SU-DHL-6 (cell line): ENCODE results near the gene IRX4.

Experiments
- H2AFZ ChIP-seq: fragments of 200-600 bp; sonication (generic); 2 replicates; pipeline ENCODE4 v1.6.1; 2014; ENCODE audit warnings: low read depth, mild to moderate bottlenecking, moderate library complexity, mixed read lengths, antibody characterized with exemption, low read length; ENCODE audit not compliant: severe bottlenecking
- H3F3A ChIP-seq: fragments of 200-600 bp; shearing (Covaris generic); 2 replicates; pipeline ENCODE4 v1.6.0; 2016; ENCODE audit warnings: antibody characterized with exemption, mild to moderate bottlenecking; ENCODE audit not compliant: insufficient read depth
- H3K27ac ChIP-seq: fragments of 200-600 bp; sonication (generic); 2 replicates; pipeline ENCODE4 v1.5.1; 2016; ENCODE audit warnings: low read depth, mild to moderate bottlenecking, low read length, moderate library complexity, mixed read lengths
- H3K27me3 ChIP-seq: fragments of 200-600 bp; sonication (generic), shearing (Covaris generic); 2 replicates; pipeline ENCODE4 v1.6.0; 2014; ENCODE audit warnings: mild to moderate bottlenecking, low read length
- H3K36me3 ChIP-seq: fragments of 200-600 bp; sonication (generic); 2 replicates; pipeline ENCODE4 v1.6.1; 2014; ENCODE audit warnings: mild to moderate bottlenecking, low read length, mixed read lengths
- H3K4me2 ChIP-seq: fragments of 300-600, 200-600 bp; shearing (Covaris generic), sonication (generic); 2 replicates; pipeline ENCODE4 v1.6.0; 2014; ENCODE audit warnings: low read length, low read depth, mild to moderate bottlenecking; ENCODE audit not compliant: poor library complexity, severe bottlenecking
- H3K4me3 ChIP-seq: fragments of 200-600 bp; sonication (generic); 2 replicates; pipeline ENCODE4 v1.5.1; 2014; ENCODE audit warnings: antibody characterized with exemption, low read length, mild to moderate bottlenecking, mixed read lengths; ENCODE audit not compliant: insufficient read depth, poor library complexity, severe bottlenecking
- H3K79me2 ChIP-seq: fragments of 200-600 bp; sonication (generic); 2 replicates; pipeline ENCODE4 v1.6.1; 2014; ENCODE audit warnings: mild to moderate bottlenecking, low read length, moderate library complexity; ENCODE audit not compliant: insufficient read depth
- H3K9ac ChIP-seq: fragments of 200-600 bp; sonication (generic); 2 replicates; pipeline ENCODE4 v1.7.0; 2014; ENCODE audit warnings: mild to moderate bottlenecking, low read length
- H3K9me2 ChIP-seq: fragments of 200-600 bp; sonication (generic); replicated peaks from 2 replicates; pipeline ENCODE4 v1.6.1; 2014; ENCODE audit warnings: low read length; ENCODE audit not compliant: insufficient read depth
- H3K9me3 ChIP-seq: fragments of 200-600 bp; sonication (generic); 2 replicates; pipeline ENCODE4 v1.6.1; 2014; ENCODE audit warnings: low read length, mixed read lengths; ENCODE audit not compliant: insufficient read depth
- H4K20me1 ChIP-seq: fragments of 200-600 bp; sonication (generic); 2 replicates; pipeline ENCODE4 v1.6.1; 2014; ENCODE audit warnings: low read depth, mild to moderate bottlenecking, antibody characterized with exemption, low read length, moderate library complexity, mixed read lengths
- CTCF ChIP-seq: fragments of 200-600 bp; sonication (generic); IDR thresholded peaks from one replicate; pipeline ENCODE4 v1.5.1; 2017; ENCODE audit warnings: antibody characterized with exemption, mild to moderate bottlenecking, low read length, moderate library complexity; ENCODE audit not compliant: insufficient read depth, poor library complexity, severe bottlenecking
- EZH2phosphoT487 ChIP-seq: fragments of 200-600 bp; sonication (generic), shearing (Covaris generic); conservative IDR thresholded peaks from 2 replicates; pipeline ENCODE4 v1.6.1; 2018; ENCODE audit warnings: mild to moderate bottlenecking, antibody characterized with exemption, low read length, moderate library complexity, mixed read lengths

The IRX4 gene

DNA sequence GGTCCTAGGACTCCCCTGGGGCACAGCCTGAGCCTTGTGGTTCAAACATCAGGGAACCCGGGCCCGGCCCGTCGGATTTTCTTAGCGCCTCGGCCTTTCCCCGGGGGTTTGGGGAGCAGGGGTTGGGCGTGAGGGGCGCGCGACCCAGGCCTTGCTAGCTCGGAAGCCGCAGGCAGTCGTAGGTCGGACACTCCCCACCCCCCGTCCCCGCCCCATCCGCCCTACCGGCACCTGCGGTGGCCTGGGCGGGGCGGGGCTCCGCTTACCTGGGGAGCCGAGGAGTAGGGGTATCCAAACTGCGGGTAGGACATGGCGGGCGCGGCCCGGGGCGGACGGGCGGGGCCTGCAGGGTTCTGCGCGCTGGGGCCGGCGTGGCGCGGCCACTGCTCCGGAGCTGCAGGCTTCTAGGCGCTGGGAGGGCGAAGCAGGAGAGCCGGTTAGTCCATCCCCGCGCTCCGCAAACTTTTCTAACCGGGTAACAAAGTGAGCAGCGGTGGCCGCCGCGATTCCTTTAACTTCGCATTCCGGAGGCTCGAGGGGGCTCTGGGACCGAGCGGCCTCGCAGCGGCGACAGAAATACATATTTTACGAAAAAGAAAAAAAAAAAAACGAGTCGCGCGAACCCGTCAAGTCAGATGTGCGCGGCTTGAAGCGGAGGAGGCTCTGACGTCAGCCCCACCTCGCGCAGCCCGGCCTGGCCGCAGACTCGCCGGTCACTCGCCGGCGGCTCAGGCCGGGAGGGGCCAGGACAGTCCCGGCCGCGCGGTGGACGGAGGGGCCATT lies at the start of gene IRX4:
IRX4 (minus strand) TSS at position 589 of the 783 bp plus-strand sequence; CDS start at position 311, 278 bp downstream.
- Histone ChIP-seq H3K9me2 (no peaks in the 10 kb centered on the region), H3F3A (no peaks in the 10 kb centered on the region), H4K20me1 (no peaks in the 10 kb centered on the region), H3K27me3 (no peaks in the 10 kb centered on the region), H2AFZ (no peak within 1 kb of the TSS), H3K36me3 (no peaks in the 10 kb centered on the region), H3K9me3 (no peaks in the 10 kb centered on the region), H3K9ac (no peak within 1 kb of the TSS), H3K27ac (no peak within 1 kb of the TSS), H3K4me3 (no peak within 1 kb of the TSS), H3K79me2 (no peaks in the 10 kb centered on the region), H3K4me2 (no peak within 1 kb of the TSS)
- TF ChIP-seq EZH2phosphoT487, result no peak
- no peak for TF ChIP-seq CTCF

- no peak for TF ChIP-seq EZH2phosphoT487
- no peak overlapping the region for H3K4me3 ChIP-seq
- no peaks in the 10 kb centered on the region for H3K79me2 ChIP-seq
- no peak overlapping the region for H3K9ac ChIP-seq
- no peak overlapping the region for H3K4me2 ChIP-seq
- peaks cover 9% of the 10 kb centered on the region; the same call in 1 of the 2 replicates for H3K9me3 ChIP-seq
- H2AFZ ChIP-seq, result no peak overlapping the region
- H3K27ac ChIP-seq, result no peak overlapping the region
- H3K36me3 ChIP-seq, result no peaks in the 10 kb centered on the region
- H3K27me3 ChIP-seq, result no peaks in the 10 kb centered on the region
- H4K20me1 ChIP-seq, result no peaks in the 10 kb centered on the region
- no peaks in the 10 kb centered on the region for H3K9me2 ChIP-seq
- no peaks in the 10 kb centered on the region; the same call in 1 of the 2 replicates for H3F3A ChIP-seq
Observed at GRCh38 chr5:1931604-1932231, 49.0 kb upstream of the IRX4 start.

GRCh38 chr5:1930880-1931603 lies 48.3 kb upstream of the IRX4 start:
- Histone ChIP-seq H3K27ac (no peak overlapping the region), H3K36me3 (no peaks in the 10 kb centered on the region), H3K9me3 (peaks cover 9% of the 10 kb centered on the region; the same call in 1 of the 2 replicates), H3F3A (no peaks in the 10 kb centered on the region; the same call in 1 of the 2 replicates), H3K4me3 (no peak overlapping the region), H4K20me1 (no peaks in the 10 kb centered on the region), H3K9me2 (no peaks in the 10 kb centered on the region), H3K27me3 (no peaks in the 10 kb centered on the region), H2AFZ (no peak overlapping the region), H3K9ac (no peak overlapping the region), H3K79me2 (no peaks in the 10 kb centered on the region), H3K4me2 (no peak overlapping the region)
- TF ChIP-seq CTCF, result no peak
